Measurements from ENCODE around the gene MOK.

Gene MOK

GRCh38 chr14:102200690-102201352 lies 104.1 kb downstream of the MOK start:
- no peak for DNase-seq

GRCh38 chr14:102197317-102197853 lies 107.6 kb downstream of the MOK start:
- DNase-seq: no peak

- DNase-seq: no peak
Observed at GRCh38 chr14:102196902-102197230, 108.1 kb downstream of the MOK start.

GRCh38 chr14:102196039-102196901 lies 108.7 kb downstream of the MOK start:
- DNase-seq: no peak

- no peak for DNase-seq
Observed at GRCh38 chr14:102195446-102195845, 109.5 kb downstream of the MOK start.

- no peak for DNase-seq
Observed at GRCh38 chr14:102194856-102195255, 110.1 kb downstream of the MOK start.

- DNase-seq: no peak
Observed at GRCh38 chr14:102192840-102193502, 112.0 kb downstream of the MOK start.

- no peak for DNase-seq
Observed at GRCh38 chr14:102189874-102190273, 115.1 kb downstream of the MOK start.

GRCh38 chr14:102188187-102188586 lies 116.8 kb downstream of the MOK start:
- DNase-seq: no peak

GRCh38 chr14:102187568-102188001 lies 117.4 kb downstream of the MOK start:
- DNase-seq: no peak

- DNase-seq: no peak
Observed at GRCh38 chr14:102187044-102187443, 117.9 kb downstream of the MOK start.

GRCh38 chr14:102185360-102185759 lies 119.6 kb downstream of the MOK start:
- no peak for DNase-seq

GRCh38 chr14:102184316-102185035 lies 120.5 kb downstream of the MOK start:
- no peak for DNase-seq

- DNase-seq: no peak
Observed at GRCh38 chr14:102183886-102184285, 121.1 kb downstream of the MOK start.

- no peak for DNase-seq
Observed at GRCh38 chr14:102182936-102183619, 121.9 kb downstream of the MOK start.

GRCh38 chr14:102182190-102182589 lies 122.8 kb downstream of the MOK start:
- DNase-seq: no peak

- no peak for DNase-seq
Observed at GRCh38 chr14:102181187-102181586, 123.8 kb downstream of the MOK start.

GRCh38 chr14:102180248-102180998 lies 124.5 kb downstream of the MOK start:
- no peak for DNase-seq

Data from NCI-H1105 treated with DMSO at 0.1 percent for 48 hours (cell line).